ENCODE results near the gene CHAD. TPM values are rescaled to one million over a fixed set of nuclear protein-coding genes. Genes with fewer than 3 reads are reported as not detected.

The CHAD gene
- total and polyA plus RNA-seq, 2 donors (not counting 1 experiment from before 2014, with no cell fraction given) = 3.5 to 4.4 TPM

GRCh38 chr17:50465171-50465570 is 3.5 kb downstream of the CHAD start:
- ChIA-PET CTCF (no interaction called here), POLR2A (no interaction called here)
- no peaks in the 10 kb centered on the region for H3K9me3 Mint-ChIP-seq (ENCODE audit: insufficient read depth)
- ATAC-seq (ENCODE audit: low read depth) = no peak
- intact Hi-C loops (cut with micrococcal nuclease) = no loop called here
- Histone ChIP-seq H2AFZ (ENCODE audit: insufficient read depth, low read depth, low read length, poor library complexity, severe bottlenecking) (no peak overlapping the region), H3K9me3 (ENCODE audit: control extremely low read depth in 1 of 3, control insufficient read depth in 2 of 3, insufficient read depth in 1 of 3, low read length in 2 of 3) (peaks cover 0 to 23% (median 0%) of the 10 kb centered on the region in 3 donors), H3K9ac (ENCODE audit: low read length) (no peak overlapping the region), H3K4me2 (replicated peaks; ENCODE audit: low read depth, low read length, poor library complexity, severe bottlenecking) (no peak overlapping the region), H3K4me1 (ENCODE audit: control insufficient read depth in 2 of 2, insufficient read depth in 2 of 2, low read length in 2 of 2) (peaks cover 14 to 43% of the 10 kb centered on the region in 2 donors), H3K36me3 (replicated peaks in 1 of 2; ENCODE audit: control extremely low read depth in 1 of 2, control insufficient read depth in 1 of 2, extremely low read depth in 1 of 2, insufficient read depth in 2 of 2, low read length in 1 of 2) (peaks cover 0 to 7% of the 10 kb centered on the region in 2 experiments), H3K27me3 (replicated peaks in 1 of 4; ENCODE audit: control extremely low read depth in 1 of 4, control insufficient read depth in 3 of 4, insufficient read depth in 4 of 4, low read length in 3 of 4) (peaks cover 0 to 27% (median 10%) of the 10 kb centered on the region in 4 experiments), H3K79me2 (ENCODE audit: control insufficient read depth, insufficient read depth, low read length) (no peaks in the 10 kb centered on the region), H3K4me3 (ENCODE audit: control extremely low read depth in 1 of 5, extremely low read depth in 1 of 5, insufficient read depth in 1 of 5, low read depth in 2 of 5, low read length in 4 of 5) (no peak overlapping the region), H3K27ac (ENCODE audit: low read length in 2 of 2) (no peak overlapping the region), H4K20me1 (ENCODE audit: control insufficient read depth, insufficient read depth, low read length, poor library complexity, severe bottlenecking) (no peaks in the 10 kb centered on the region)
- H3K4me1 Mint-ChIP-seq = peaks cover 47% of the 10 kb centered on the region
- no peak overlapping the region for H3K27ac Mint-ChIP-seq
- 95% methylated on average over 6 of the region's 6 CpGs for WGBS (ENCODE audit: insufficient coverage)
- TF ChIP-seq CTCF (IDR thresholded peaks at IDR 0.05) = no peak
- no peak for TF ChIP-seq EZH2 (IDR thresholded peaks at IDR 0.05; ENCODE audit: borderline replicate concordance, insufficient read depth, low read depth, low read length, poor library complexity, severe bottlenecking)
- no peak for DNase-seq
- no peak overlapping the region for H3K4me3 Mint-ChIP-seq
- H3K27me3 Mint-ChIP-seq = peaks cover 5% of the 10 kb centered on the region

GRCh38 chr17:50464736-50465135 is 3.9 kb downstream of the CHAD start:
- intact Hi-C loops (cut with micrococcal nuclease) = no loop called here
- DNase-seq (no peak), ATAC-seq (ENCODE audit: low read depth) (no peak)
- H3K4me3 Mint-ChIP-seq = no peak overlapping the region
- no peaks in the 10 kb centered on the region for H4K20me1 ChIP-seq (ENCODE audit: control insufficient read depth, insufficient read depth, low read length, poor library complexity, severe bottlenecking)
- no peak overlapping the region for H3K27ac ChIP-seq (ENCODE audit: low read length in 2 of 2)
- POLR2A ChIA-PET = no interaction called here
- H3K36me3 ChIP-seq (replicated peaks in 1 of 2; ENCODE audit: control extremely low read depth in 1 of 2, control insufficient read depth in 1 of 2, extremely low read depth in 1 of 2, insufficient read depth in 2 of 2, low read length in 1 of 2) = peaks cover 0 to 7% of the 10 kb centered on the region in 2 experiments
- H3K9me3 ChIP-seq (ENCODE audit: control extremely low read depth in 1 of 3, control insufficient read depth in 2 of 3, insufficient read depth in 1 of 3, low read length in 2 of 3) = peaks cover 0 to 23% (median 0%) of the 10 kb centered on the region in 3 donors
- peaks cover 0 to 23% (median 10%) of the 10 kb centered on the region in 4 experiments for H3K27me3 ChIP-seq (replicated peaks in 1 of 4; ENCODE audit: control extremely low read depth in 1 of 4, control insufficient read depth in 3 of 4, insufficient read depth in 4 of 4, low read length in 3 of 4)
- no peak overlapping the region for H3K4me2 ChIP-seq (replicated peaks; ENCODE audit: low read depth, low read length, poor library complexity, severe bottlenecking)
- H3K9ac ChIP-seq (ENCODE audit: low read length) = no peak overlapping the region
- no peaks in the 10 kb centered on the region for H3K9me3 Mint-ChIP-seq (ENCODE audit: insufficient read depth)
- no peak for TF ChIP-seq EZH2 (IDR thresholded peaks at IDR 0.05; ENCODE audit: borderline replicate concordance, insufficient read depth, low read depth, low read length, poor library complexity, severe bottlenecking)
- TF ChIP-seq CTCF (IDR thresholded peaks at IDR 0.05) = no peak
- H2AFZ ChIP-seq (ENCODE audit: insufficient read depth, low read depth, low read length, poor library complexity, severe bottlenecking) = no peak overlapping the region
- H3K27me3 Mint-ChIP-seq = peaks cover 5% of the 10 kb centered on the region
- no peak overlapping the region for H3K4me3 ChIP-seq (ENCODE audit: control extremely low read depth in 1 of 5, extremely low read depth in 1 of 5, insufficient read depth in 1 of 5, low read depth in 2 of 5, low read length in 4 of 5)
- peaks cover 47% of the 10 kb centered on the region for H3K4me1 Mint-ChIP-seq
- no peak overlapping the region for H3K27ac Mint-ChIP-seq
- CTCF ChIA-PET = no interaction called here
- peaks cover 14 to 42% of the 10 kb centered on the region in 2 donors for H3K4me1 ChIP-seq (ENCODE audit: control insufficient read depth in 2 of 2, insufficient read depth in 2 of 2, low read length in 2 of 2)
- WGBS (ENCODE audit: insufficient coverage) = 94% methylated on average over 3 of the region's 4 CpGs
- H3K79me2 ChIP-seq (ENCODE audit: control insufficient read depth, insufficient read depth, low read length) = no peaks in the 10 kb centered on the region
